Gastrocnemius medialis (tissue), 4 donors: ENCODE results near the gene ARAP2. TPM values are rescaled to one million over a fixed set of nuclear protein-coding genes. Genes with fewer than 3 reads are reported as not detected.

Experiments
- ATAC-seq, 2 donors: fragments of 150-250 bp; one replicate each; pipeline ENCODE4 v1.9.1; 2016
- DNase-seq, 2 donors: peaks; one replicate each; pipeline ENCODE4 v3.0.0-alpha.2; 2019
- H3K27ac ChIP-seq, 4 donors: fragments of 200-600 bp; sonication (generic); 1 replicate in 1 of 4; 2 replicates in 3 of 4; pipeline ENCODE4 v1.5.1; 2016 to 2018; ENCODE audit warnings: mild to moderate bottlenecking in 2 of 4, moderate library complexity in 1 of 4
- H3K27me3 ChIP-seq, 3 donors: fragments of 200-600 bp; sonication (generic) in 2 of 3; 1 replicate in 1 of 3; 2 replicates in 2 of 3; pipeline versions ENCODE4 v1.5.1 to v1.6.0; 2016 to 2019; ENCODE audit warnings: mild to moderate bottlenecking in 1 of 3, moderate library complexity in 1 of 3
- H3K36me3 ChIP-seq, 2 donors: fragments of 200-600 bp; sonication (generic) in 1 of 2; one replicate each; pipeline ENCODE4 v1.5.1; 2017 to 2018
- H3K4me1 ChIP-seq, 2 donors: fragments of 200-600 bp; sonication (generic) in 1 of 2; one replicate each; pipeline ENCODE4 v1.5.1; 2016 to 2017; ENCODE audit warnings: mild to moderate bottlenecking in 2 of 2
- H3K4me3 ChIP-seq, 4 donors: fragments of 200-600 bp; sonication (generic) in 3 of 4; 1 replicate in 1 of 4; 2 replicates in 3 of 4; pipeline ENCODE4 v1.5.1; 2016 to 2019; ENCODE audit warnings: mild to moderate bottlenecking in 2 of 4
- H3K9me3 ChIP-seq, 3 donors: fragments of 200-600 bp; sonication (generic) in 2 of 3; 1 replicate in 1 of 3; 2 replicates in 2 of 3; pipeline ENCODE4 v1.5.1; 2016 to 2019
- CTCF ChIP-seq, 5 experiments: fragments of 450-650 bp in 3 of 5; fragments of 200-600 bp in 2 of 5; sonication (generic) in 2 of 5; IDR thresholded peaks in 4 of 5; conservative IDR thresholded peaks in 1 of 5; 1 replicate in 4 of 5; 2 replicates in 1 of 5; pipeline ENCODE4 v1.5.1; 2016 to 2019; ENCODE audit warnings: antibody characterized with exemption in 5 of 5, mild to moderate bottlenecking in 3 of 5, moderate library complexity in 3 of 5
- POLR2A ChIP-seq, 2 donors: fragments of 450-650 bp; IDR thresholded peaks; one replicate each; pipeline ENCODE4 v1.6.1; 2017; ENCODE audit warnings: antibody characterized with exemption in 2 of 2, mild to moderate bottlenecking in 2 of 2, moderate library complexity in 2 of 2
- in situ Hi-C, 4 donors: fragments of 200-750 bp; cut with MboI; loops; one replicate each; pipeline versions ENCODE4 v1.15.0 to v1.8.0; 2017; ENCODE audit warnings: low sequenced_read_pairs in 4 of 4
- intact Hi-C: fragments of 100-400 bp; cut with DNase I; formaldehyde crosslinking; loops from one replicate; pipeline ENCODE4 v1.15.1; 2023; ENCODE audit warnings: low total_unique reads
- total RNA-seq, 4 donors: library from RNA; depleted of rRNA; stranded (reverse); fragments of >200 nt; gene quantifications; one replicate each; pipeline versions ENCODE4 v1.1.0 to v1.2.3, GENCODE V29; 2016

Gene ARAP2
- total RNA-seq, 4 donors from 2014 or later = 0.32 to 10.3 (median 1.1) TPM

- H3K4me3 ChIP-seq = no peak overlapping the region
- no peaks in the 10 kb centered on the region for H3K36me3 ChIP-seq
- intact Hi-C loops = no loop called here
- in situ Hi-C loops = no loop called here
- no peaks in the 10 kb centered on the region for H3K4me1 ChIP-seq
- TF ChIP-seq CTCF (IDR thresholded peaks at IDR 0.05 in 4 of 5, conservative IDR thresholded peaks at IDR 0.05 in 1 of 5) = no peak
- no peak for TF ChIP-seq POLR2A (IDR thresholded peaks at IDR 0.05)
- no peaks in the 10 kb centered on the region for H3K27me3 ChIP-seq
- no peak for ATAC-seq
- no peak overlapping the region for H3K27ac ChIP-seq
- DNase-seq = no peak
- H3K9me3 ChIP-seq = no peaks in the 10 kb centered on the region
Measured at GRCh38 chr4:36115312-36115711, 129.0 kb downstream of the ARAP2 start.

GRCh38 chr4:36111172-36111571, 133.1 kb downstream of the ARAP2 start:
- Histone ChIP-seq H3K9me3 (no peaks in the 10 kb centered on the region), H3K4me3 (no peak overlapping the region), H3K27me3 (no peaks in the 10 kb centered on the region), H3K4me1 (no peaks in the 10 kb centered on the region), H3K36me3 (no peaks in the 10 kb centered on the region), H3K27ac (no peak overlapping the region)
- DNase-seq (no peak), ATAC-seq (no peak)
- in situ Hi-C loops (no loop called here), intact Hi-C loops (no loop called here)
- no peak for TF ChIP-seq POLR2A (IDR thresholded peaks at IDR 0.05)
- TF ChIP-seq CTCF (IDR thresholded peaks at IDR 0.05 in 4 of 5, conservative IDR thresholded peaks at IDR 0.05 in 1 of 5) = no peak

GRCh38 chr4:36099509-36099908, 144.8 kb downstream of the ARAP2 start:
- H3K27me3 ChIP-seq = no peaks in the 10 kb centered on the region
- TF ChIP-seq POLR2A (IDR thresholded peaks at IDR 0.05) = no peak
- TF ChIP-seq CTCF (IDR thresholded peaks at IDR 0.05 in 4 of 5, conservative IDR thresholded peaks at IDR 0.05 in 1 of 5) = no peak
- no peaks in the 10 kb centered on the region for H3K9me3 ChIP-seq
- H3K4me3 ChIP-seq = no peak overlapping the region
- no peak overlapping the region for H3K27ac ChIP-seq
- no peak for ATAC-seq
- in situ Hi-C loops = no loop called here
- no peak for DNase-seq
- intact Hi-C loops = no loop called here
- H3K36me3 ChIP-seq = no peaks in the 10 kb centered on the region
- no peaks in the 10 kb centered on the region for H3K4me1 ChIP-seq

GRCh38 chr4:36094995-36095394, 149.3 kb downstream of the ARAP2 start:
- Histone ChIP-seq H3K27ac (no peak overlapping the region), H3K36me3 (no peaks in the 10 kb centered on the region), H3K9me3 (no peaks in the 10 kb centered on the region), H3K4me1 (no peaks in the 10 kb centered on the region), H3K4me3 (no peak overlapping the region), H3K27me3 (no peaks in the 10 kb centered on the region)
- intact Hi-C loops (no loop called here), in situ Hi-C loops (no loop called here)
- TF ChIP-seq CTCF (IDR thresholded peaks at IDR 0.05 in 4 of 5, conservative IDR thresholded peaks at IDR 0.05 in 1 of 5) = no peak
- TF ChIP-seq POLR2A (IDR thresholded peaks at IDR 0.05) = no peak
- DNase-seq (no peak), ATAC-seq (no peak)

GRCh38 chr4:36091997-36092396, 152.3 kb downstream of the ARAP2 start:
- H3K9me3 ChIP-seq = no peaks in the 10 kb centered on the region
- H3K4me1 ChIP-seq = no peaks in the 10 kb centered on the region
- H3K27ac ChIP-seq = no peak overlapping the region
- DNase-seq (no peak), ATAC-seq (no peak)
- no peak overlapping the region for H3K4me3 ChIP-seq
- intact Hi-C loops (no loop called here), in situ Hi-C loops (no loop called here)
- no peaks in the 10 kb centered on the region for H3K36me3 ChIP-seq
- H3K27me3 ChIP-seq = no peaks in the 10 kb centered on the region
- TF ChIP-seq CTCF (IDR thresholded peaks at IDR 0.05 in 4 of 5, conservative IDR thresholded peaks at IDR 0.05 in 1 of 5) (no peak), POLR2A (IDR thresholded peaks at IDR 0.05) (no peak)
